ENCODE measurements around the gene CCDC158.

CCDC158 gene

GRCh38 chr4:76420762-76421581 lies at the start of gene CCDC158:
Gene CCDC158, minus strand, starts transcription at chr4:76421141. Its CDS starts 17,934 bp downstream, at chr4:76403207.
- in situ Hi-C loops (cut with MboI; ENCODE audit: low pct_unique_long_range_greater_than_20kb, low sequenced_read_pairs, unreplicated experiment), result no loop called here
- TF ChIP-seq, protein P1, sequence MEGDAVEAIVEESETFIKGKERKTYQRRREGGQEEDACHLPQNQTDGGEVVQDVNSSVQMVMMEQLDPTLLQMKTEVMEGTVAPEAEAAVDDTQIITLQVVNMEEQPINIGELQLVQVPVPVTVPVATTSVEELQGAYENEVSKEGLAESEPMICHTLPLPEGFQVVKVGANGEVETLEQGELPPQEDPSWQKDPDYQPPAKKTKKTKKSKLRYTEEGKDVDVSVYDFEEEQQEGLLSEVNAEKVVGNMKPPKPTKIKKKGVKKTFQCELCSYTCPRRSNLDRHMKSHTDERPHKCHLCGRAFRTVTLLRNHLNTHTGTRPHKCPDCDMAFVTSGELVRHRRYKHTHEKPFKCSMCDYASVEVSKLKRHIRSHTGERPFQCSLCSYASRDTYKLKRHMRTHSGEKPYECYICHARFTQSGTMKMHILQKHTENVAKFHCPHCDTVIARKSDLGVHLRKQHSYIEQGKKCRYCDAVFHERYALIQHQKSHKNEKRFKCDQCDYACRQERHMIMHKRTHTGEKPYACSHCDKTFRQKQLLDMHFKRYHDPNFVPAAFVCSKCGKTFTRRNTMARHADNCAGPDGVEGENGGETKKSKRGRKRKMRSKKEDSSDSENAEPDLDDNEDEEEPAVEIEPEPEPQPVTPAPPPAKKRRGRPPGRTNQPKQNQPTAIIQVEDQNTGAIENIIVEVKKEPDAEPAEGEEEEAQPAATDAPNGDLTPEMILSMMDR (IDR thresholded peaks at IDR 0.05; ENCODE audit: extremely low read depth, insufficient read depth, missing control alignments), result no peak
- peak; percentile 22 for DNase-seq (ENCODE audit: low spot score)

DNA sequence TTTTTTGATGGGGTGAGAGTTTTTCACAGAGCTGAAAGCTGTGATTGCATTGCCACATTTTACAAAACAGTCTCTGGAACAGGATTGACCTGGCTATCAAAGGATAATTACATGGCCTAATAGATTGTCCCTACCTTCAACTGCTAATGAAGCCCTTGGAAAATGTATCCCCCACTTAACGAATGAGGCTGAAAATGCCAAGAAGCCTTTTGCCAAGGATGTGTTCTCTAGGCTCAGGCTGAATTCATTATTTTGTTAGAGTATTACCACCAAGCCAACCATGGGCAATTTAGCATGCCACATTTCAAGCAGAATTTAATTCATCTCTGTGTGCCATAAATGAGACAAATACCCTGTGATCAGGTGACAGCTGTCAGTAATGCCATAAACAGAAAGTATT lies 49.6 kb upstream of the CCDC158 start:
- TF ChIP-seq, protein P1 (IDR thresholded peaks at IDR 0.05; ENCODE audit: extremely low read depth, insufficient read depth, missing control alignments), result no peak
- in situ Hi-C loops (cut with MboI; ENCODE audit: low pct_unique_long_range_greater_than_20kb, low sequenced_read_pairs, unreplicated experiment), result no loop called here
- no peak for DNase-seq (ENCODE audit: low spot score)

DNA sequence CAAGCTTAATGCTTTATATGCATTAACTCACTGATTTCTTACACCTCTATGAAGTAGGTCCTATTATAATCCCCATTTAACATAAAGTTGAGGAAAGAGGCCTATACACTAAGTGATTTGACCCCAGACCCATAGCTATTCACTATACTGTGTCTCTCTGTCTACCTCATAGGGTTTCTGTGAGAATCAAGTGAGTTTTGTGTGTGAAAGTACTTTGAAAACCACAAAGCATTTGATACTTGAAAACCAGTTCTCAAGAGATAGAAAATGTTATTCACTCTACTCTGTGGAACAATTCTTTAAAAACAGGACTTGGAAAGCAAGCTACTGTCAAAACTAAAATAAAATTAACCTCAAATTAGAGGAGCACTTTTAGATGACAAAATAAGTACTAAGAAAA lies 49.1 kb upstream of the CCDC158 start:
- no peak for DNase-seq (ENCODE audit: low spot score)
- TF ChIP-seq, protein P1 (IDR thresholded peaks at IDR 0.05; ENCODE audit: extremely low read depth, insufficient read depth, missing control alignments), result no peak
- in situ Hi-C loops (cut with MboI; ENCODE audit: low pct_unique_long_range_greater_than_20kb, low sequenced_read_pairs, unreplicated experiment), result no loop called here

DNA sequence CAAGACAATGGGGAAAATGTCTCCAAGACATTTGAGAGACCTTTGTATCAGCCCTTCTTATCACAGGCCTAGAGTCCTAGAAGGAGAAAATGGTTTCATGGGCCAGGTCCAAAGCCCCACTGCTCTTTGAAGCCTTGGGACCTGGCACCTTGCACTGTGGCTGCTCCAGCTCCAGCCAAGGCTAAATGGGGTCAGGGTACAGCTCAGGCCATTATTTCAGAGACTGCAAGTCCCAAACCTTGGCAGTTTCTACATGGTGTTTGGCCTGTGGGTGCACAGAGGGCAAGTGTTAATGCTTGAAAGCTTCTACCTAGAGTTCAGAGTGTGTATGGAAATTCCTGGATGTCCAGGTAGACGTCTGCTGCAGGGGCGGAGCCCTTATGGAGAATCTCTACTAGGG lies 42.6 kb upstream of the CCDC158 start:
- in situ Hi-C loops (cut with MboI; ENCODE audit: low pct_unique_long_range_greater_than_20kb, low sequenced_read_pairs, unreplicated experiment), result no loop called here
- TF ChIP-seq, protein P1 (IDR thresholded peaks at IDR 0.05; ENCODE audit: extremely low read depth, insufficient read depth, missing control alignments), result no peak
- no peak for DNase-seq (ENCODE audit: low spot score)

GRCh38 chr4:76459291-76459723 lies 38.4 kb upstream of the CCDC158 start:
- in situ Hi-C loops (cut with MboI; ENCODE audit: low pct_unique_long_range_greater_than_20kb, low sequenced_read_pairs, unreplicated experiment), result no loop called here
- DNase-seq (ENCODE audit: low spot score), result no peak
- TF ChIP-seq, protein P1 (IDR thresholded peaks at IDR 0.05; ENCODE audit: extremely low read depth, insufficient read depth, missing control alignments), result no peak

- TF ChIP-seq, protein P1 (IDR thresholded peaks at IDR 0.05; ENCODE audit: extremely low read depth, insufficient read depth, missing control alignments), result no peak
- in situ Hi-C loops (cut with MboI; ENCODE audit: low pct_unique_long_range_greater_than_20kb, low sequenced_read_pairs, unreplicated experiment), result no loop called here
- no peak for DNase-seq (ENCODE audit: low spot score)
Observed at GRCh38 chr4:76458825-76459224, 37.9 kb upstream of the CCDC158 start.
